MCF 10A (cell line): ENCODE results near the gene SRSF12. TPM values are rescaled to one million over a fixed set of nuclear protein-coding genes. Genes with fewer than 3 reads are reported as not detected.

ENCODE experiments used
- BruUV-seq: library from RNA; stranded (reverse); fragments of 400-500 nt; replicated peaks from 2 replicates; lab custom pipeline; 2021; lab: Mats Ljungman, UMichigan
- CTCF ChIA-PET: fragments of 300-600 bp; sonication (Branson Sonifier 250); formaldehyde crosslinking; extraction: SDS; loops from one replicate; lab custom pipeline; 2021; ENCODE audit warnings: antibody characterized with exemption, inconsistent platforms; lab: Yijun Ruan, JAX
- POLR2A ChIA-PET: fragments of 300-600, 350-650 bp; sonication (Branson Sonifier 250); formaldehyde crosslinking; extraction: SDS; loops from one replicate; lab custom pipeline; 2020; ENCODE audit warnings: antibody characterized with exemption, inconsistent platforms; lab: Yijun Ruan, JAX
- DNase-seq: peaks from one replicate; pipeline ENCODE4 v3.0.0-alpha.2; 2018; ENCODE audit not compliant: unreplicated experiment
- H3K27ac Mint-ChIP-seq: one replicate; pipeline ENCODE4 v1.8.0; 2022; ENCODE audit warnings: mild to moderate bottlenecking, low read depth, mixed read lengths; ENCODE audit not compliant: unreplicated experiment
- H3K27me3 Mint-ChIP-seq: one replicate; pipeline ENCODE4 v1.8.0; 2022; ENCODE audit warnings: mixed read lengths; ENCODE audit not compliant: insufficient read depth, unreplicated experiment
- H3K36me3 Mint-ChIP-seq: one replicate; pipeline ENCODE4 v1.8.0; 2022; ENCODE audit warnings: mild to moderate bottlenecking, moderate library complexity, mixed read lengths; ENCODE audit not compliant: insufficient read depth, unreplicated experiment
- H3K4me1 Mint-ChIP-seq: one replicate; pipeline ENCODE4 v1.8.0; 2022; ENCODE audit warnings: mixed read lengths; ENCODE audit not compliant: insufficient read depth, unreplicated experiment
- H3K4me3 Mint-ChIP-seq: one replicate; pipeline ENCODE4 v1.8.0; 2022; ENCODE audit warnings: mild to moderate bottlenecking, moderate library complexity, mixed read lengths; ENCODE audit not compliant: unreplicated experiment
- H3K9me3 Mint-ChIP-seq: one replicate; pipeline ENCODE4 v1.8.0; 2022; ENCODE audit warnings: mixed read lengths; ENCODE audit not compliant: unreplicated experiment
- CTCF ChIP-seq: fragments of 200-600 bp; IDR thresholded peaks from one replicate; pipeline ENCODE4 v1.8.0; 2022; ENCODE audit warnings: antibody characterized with exemption, mild to moderate bottlenecking; ENCODE audit not compliant: unreplicated experiment
- intact Hi-C: fragments of 100-400 bp; cut with micrococcal nuclease; formaldehyde crosslinking; loops from 2 replicates; pipeline ENCODE4 v1.14.1; 2022
- total RNA-seq: library from RNA; stranded (reverse); gene quantifications from 2 replicates; pipeline ENCODE4 v1.2.3, GENCODE V29; 2022

The SRSF12 gene
- total RNA-seq, 1 experiment from 2014 or later, result 1.2 TPM

GRCh38 chr6:89048288-89048923 lies 69.5 kb downstream of the SRSF12 start:
- H3K27ac Mint-ChIP-seq, result peak overlapping the region; percentile 66
- ChIA-PET POLR2A (interaction anchor here (1.7 to 9.2 kb wide), 5 partner anchors 12 to 85 kb away, joined by 7 to 177 read pairs (median 29); partner anchors contain the start of genes PNRC1 and RNGTT), CTCF (interaction anchor here (1.9 kb wide), 1 partner anchor 65 kb away, joined by 9 read pairs; no protein-coding TSS in a partner anchor)
- TF ChIP-seq CTCF, result no peak
- BruUV-seq, result no TSS peak
- intact Hi-C loops, result no loop called here
- H3K4me3 Mint-ChIP-seq, result no peak overlapping the region
- DNase-seq, result peak; percentile 49
- H3K9me3 Mint-ChIP-seq, result no peaks in the 10 kb centered on the region
- no peaks in the 10 kb centered on the region for H3K36me3 Mint-ChIP-seq
- H3K27me3 Mint-ChIP-seq, result no peaks in the 10 kb centered on the region
- H3K4me1 Mint-ChIP-seq, result peaks cover 23% of the 10 kb centered on the region

- TF ChIP-seq CTCF, result no peak
- Mint-ChIP-seq H3K36me3 (no peaks in the 10 kb centered on the region), H3K9me3 (no peaks in the 10 kb centered on the region), H3K4me1 (peaks cover 23% of the 10 kb centered on the region), H3K27me3 (no peaks in the 10 kb centered on the region), H3K4me3 (no peak overlapping the region), H3K27ac (no peak overlapping the region)
- POLR2A ChIA-PET, result interaction anchor here (1.3 to 9.2 kb wide), 4 partner anchors 11 to 35 kb away, joined by 3 to 177 read pairs (median 28); partner anchors contain the start of gene PNRC1
- intact Hi-C loops, result no loop called here
- no peak for DNase-seq
- CTCF ChIA-PET, result interaction anchor here (0.7 to 1.9 kb wide), 3 partner anchors 24 to 175 kb away, joined by 3 to 9 read pairs (median 3); no protein-coding TSS in a partner anchor
- no TSS peak for BruUV-seq
Measured at GRCh38 chr6:89047473-89047872, 70.4 kb downstream of the SRSF12 start.

Other genes with a start within 250 kb of the SRSF12 start
- 14.6 and 20.6 TPM in 2 replicates for gene RNGTT, start 154.5 kb downstream of the SRSF12 start, total RNA-seq
- 158 and 183 TPM in 2 replicates for gene PNRC1, start 37.3 kb downstream of the SRSF12 start, total RNA-seq
- 9.9 and 11.9 TPM in 2 replicates for gene PM20D2, start 28.0 kb upstream of the SRSF12 start, total RNA-seq
- not detected in 2 replicates for gene GABRR1, start 99.3 kb upstream of the SRSF12 start, total RNA-seq
- gene GABRR2, start 197.2 kb upstream of the SRSF12 start, total RNA-seq, result not detected in 2 replicates
- gene UBE2J1, start 234.7 kb upstream of the SRSF12 start, total RNA-seq, result 39.0 and 40.0 TPM in 2 replicates